Measurements from ENCODE around the gene GARIN5B.
"Not testable (repeated sequence)": the region's sequence is repeated elsewhere in the genome, so short reads cannot be mapped to it uniquely, and the experiment has no call there.

Gene GARIN5B

GRCh38 chr19:55350620-55351315, 12.3 kb downstream of the GARIN5B start:
- DNase-seq (ENCODE audit: low read depth, low spot score): no peak

GRCh38 chr19:55348317-55349034, 14.6 kb downstream of the GARIN5B start:
- no peak for DNase-seq (ENCODE audit: low read depth, low spot score)

- no peak for DNase-seq (ENCODE audit: low read depth, low spot score)
Measured at GRCh38 chr19:55347442-55348009, 15.5 kb downstream of the GARIN5B start.

DNA sequence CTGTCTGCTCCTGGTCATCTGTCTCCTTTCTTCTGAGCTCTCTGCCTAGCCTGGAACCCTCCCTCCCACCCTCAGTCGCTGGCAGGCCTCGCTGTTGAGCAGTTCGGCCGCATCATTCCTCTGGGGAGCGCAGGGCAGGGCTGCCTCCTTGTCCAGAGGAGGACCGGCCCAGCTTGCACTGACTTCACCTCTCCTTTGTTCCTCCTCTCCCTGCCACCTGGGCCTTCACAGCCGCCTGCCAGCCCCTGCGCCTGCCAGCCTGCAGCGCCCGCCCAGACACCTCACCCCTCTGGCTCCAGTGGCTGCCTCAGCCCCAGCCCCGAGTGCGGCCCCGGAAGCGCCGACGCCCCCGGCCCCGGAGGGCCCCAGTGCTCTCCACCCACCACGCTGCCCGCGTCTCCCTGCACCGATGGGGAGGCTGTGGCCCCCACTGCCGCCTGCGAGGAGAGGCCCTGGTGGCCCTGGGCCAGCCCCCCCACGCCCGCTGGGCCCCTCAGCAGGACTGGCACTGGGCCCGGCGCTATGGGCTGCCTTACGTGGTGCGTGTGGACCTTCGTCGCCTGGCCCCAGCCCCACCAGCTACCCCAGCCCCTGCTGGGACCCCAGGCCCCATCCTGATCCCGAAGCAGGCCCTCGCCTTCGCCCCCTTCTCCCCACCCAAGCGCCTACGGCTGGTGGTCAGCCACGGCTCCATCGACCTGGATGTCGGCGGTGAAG, 16.2 kb downstream of the GARIN5B start:
- no peak for DNase-seq (ENCODE audit: low read depth, low spot score)

- no peak for DNase-seq (ENCODE audit: low read depth, low spot score)
Measured at GRCh38 chr19:55345818-55346724, 17.0 kb downstream of the GARIN5B start.

GRCh38 chr19:55345101-55345817, 17.8 kb downstream of the GARIN5B start:
- no peak for DNase-seq (ENCODE audit: low read depth, low spot score)

- no peak for DNase-seq (ENCODE audit: low read depth, low spot score)
Measured at GRCh38 chr19:55344444-55344843, 18.6 kb downstream of the GARIN5B start.

- no peak for DNase-seq (ENCODE audit: low read depth, low spot score)
Measured at GRCh38 chr19:55341595-55342531, 21.2 kb downstream of the GARIN5B start.

GRCh38 chr19:55341171-55341588, 21.9 kb downstream of the GARIN5B start:
- no peak for DNase-seq (ENCODE audit: low read depth, low spot score)

DNA sequence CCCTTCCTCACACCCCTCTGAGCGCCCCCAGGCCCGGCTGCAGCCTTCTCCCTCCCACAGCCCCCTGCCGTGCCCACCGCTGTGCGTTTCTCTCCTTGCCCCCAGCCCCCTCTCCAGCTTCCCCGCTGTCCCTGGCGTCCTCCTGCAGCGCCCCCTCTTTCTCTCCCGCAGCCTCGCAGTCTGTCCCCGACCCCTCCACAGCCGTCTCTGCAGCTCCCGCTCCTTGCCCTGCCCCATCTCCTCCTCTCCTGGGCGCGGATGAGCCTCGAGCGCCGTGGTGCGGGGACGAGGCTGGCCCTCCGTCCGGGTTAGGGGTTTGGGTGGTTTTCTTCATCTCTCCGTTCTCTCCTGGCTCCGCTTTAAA, 22.3 kb downstream of the GARIN5B start:
- DNase-seq (ENCODE audit: low read depth, low spot score): no peak

- no peak for DNase-seq (ENCODE audit: low read depth, low spot score)
Measured at GRCh38 chr19:55339889-55340783, 22.9 kb downstream of the GARIN5B start.

DNA sequence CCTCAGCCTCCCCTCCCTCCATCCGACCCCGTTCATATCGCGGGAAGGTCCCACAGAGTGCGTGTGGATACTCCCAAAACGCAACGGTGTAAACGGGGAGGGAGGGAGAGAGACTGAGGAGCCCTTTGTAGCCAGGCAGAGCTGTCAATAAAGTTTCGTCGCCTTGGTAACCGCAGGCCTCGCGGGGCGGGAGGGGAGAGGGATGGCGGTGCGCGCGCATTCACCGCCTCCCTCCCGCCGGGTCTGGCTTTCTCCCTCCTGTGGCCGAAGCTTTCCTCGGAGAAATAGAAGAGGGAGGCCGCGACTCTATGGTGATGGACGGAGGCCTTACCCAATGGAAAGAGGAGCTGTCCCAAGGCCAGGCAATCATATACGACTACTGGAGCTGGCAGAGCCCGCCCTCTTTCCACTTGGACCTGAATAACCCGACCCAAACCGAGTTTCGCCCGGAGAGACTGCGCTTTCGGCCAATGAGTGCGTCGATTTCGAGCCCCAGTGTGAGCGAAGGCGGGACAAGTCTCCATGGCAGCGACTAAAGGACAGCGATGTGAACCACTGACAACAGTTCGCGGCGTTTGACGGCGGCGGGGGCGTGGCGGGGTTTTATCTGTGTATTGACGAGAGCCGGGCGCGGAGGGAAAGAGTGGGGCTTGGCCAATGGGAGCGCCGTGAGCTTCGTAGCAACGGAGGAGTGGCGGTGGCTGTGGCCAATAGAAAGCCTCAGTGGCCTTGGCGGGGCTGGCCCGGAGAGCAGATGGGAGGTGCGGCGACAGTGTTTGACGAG, 23.8 kb downstream of the GARIN5B start, which contains the start of gene KMT5C:
Gene KMT5C (plus strand): TSS at position 772 of the 784 bp plus-strand sequence. CDS start 2,061 bp downstream, outside the sequence.
- peak; percentile 100 for DNase-seq (ENCODE audit: low read depth, low spot score)

DNA sequence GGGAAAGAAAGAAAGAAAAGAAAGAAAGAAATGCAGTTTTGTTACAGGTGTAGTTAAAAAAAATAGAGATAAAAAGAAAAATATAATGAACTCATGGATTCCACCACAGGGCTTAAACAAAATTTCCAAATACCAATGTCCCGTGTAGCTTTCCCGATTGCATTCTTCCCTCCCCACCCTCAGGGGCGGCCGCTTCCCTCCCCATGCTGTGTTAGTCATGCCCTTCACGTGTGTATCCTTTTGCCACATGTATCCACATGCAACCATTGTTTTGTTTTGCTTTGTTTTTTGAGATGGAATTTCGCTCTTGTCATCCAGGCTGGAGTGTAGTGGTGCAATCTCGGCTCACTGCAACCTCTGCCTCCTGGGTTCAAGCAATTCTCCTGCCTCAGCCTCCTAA, 27.0 kb downstream of the GARIN5B start:
- DNase-seq (ENCODE audit: low read depth, low spot score): no peak

GRCh38 chr19:55333870-55334269, 29.2 kb downstream of the GARIN5B start:
- no peak for DNase-seq (ENCODE audit: low read depth, low spot score)

GRCh38 chr19:55329791-55330190, 33.3 kb downstream of the GARIN5B start:
- DNase-seq (ENCODE audit: low read depth, low spot score): not testable (repeated sequence)

GRCh38 chr19:55328774-55329318, 34.2 kb downstream of the GARIN5B start:
- DNase-seq (ENCODE audit: low read depth, low spot score): not testable (repeated sequence)

DNA sequence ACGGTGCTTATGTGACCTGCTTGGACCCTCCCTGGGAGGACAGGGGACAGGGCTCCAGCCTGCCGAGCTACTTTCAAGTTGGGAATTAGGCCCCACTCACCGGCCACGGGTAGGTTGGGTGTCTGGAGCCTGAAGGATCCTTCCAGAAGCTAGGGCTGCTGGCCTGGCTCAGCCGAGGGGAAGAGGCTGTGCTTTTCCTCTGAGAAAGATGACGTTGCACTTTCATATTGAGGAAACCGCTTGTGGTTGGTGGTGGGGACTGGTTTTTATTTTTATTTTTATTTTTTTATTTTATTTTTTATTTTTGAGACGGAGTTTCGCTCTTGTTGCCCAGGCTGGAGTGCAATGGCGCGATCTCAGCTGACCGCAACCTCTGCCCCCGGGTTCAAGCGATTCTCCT, 37.9 kb downstream of the GARIN5B start, which contains the start of gene TMEM150B:
Gene TMEM150B (minus strand): TSS at position 170 of the 400 bp plus-strand sequence. CDS start 4,305 bp downstream, outside the sequence.
- no peak for DNase-seq (ENCODE audit: low read depth, low spot score)

All from activated naive CD8-positive, alpha-beta T cell treated with anti-CD3 and anti-CD28 coated beads, Interleukin-2, amount 50 U/mL, for 16 hours (primary cell).